Tibial artery (tissue), 4 donors: ENCODE measurements around the gene CSMD2.
A peak's percentile ranks its signal among the peaks of the same experiment; 100 is the strongest.

Experiments used
- DNase-seq, 2 donors: peaks; one replicate each; pipeline ENCODE4 v3.0.0-alpha.2; 2019
- H3K27ac ChIP-seq, 2 donors: fragments of 200-600 bp; sonication (generic) in 1 of 2; 1 replicate in 1 of 2; 2 replicates in 1 of 2; pipeline ENCODE4 v1.5.1; 2018 to 2019; ENCODE audit warnings: mild to moderate bottlenecking in 1 of 2
- H3K27me3 ChIP-seq, 2 donors: fragments of 200-600 bp; sonication (generic) in 1 of 2; one replicate each; pipeline versions ENCODE4 v1.5.1 to v1.6.0; 2016 to 2019
- H3K36me3 ChIP-seq, 3 donors: fragments of 200-600 bp; sonication (generic) in 2 of 3; one replicate each; pipeline ENCODE4 v1.5.1; 2016 to 2019; ENCODE audit warnings: mild to moderate bottlenecking in 2 of 3
- H3K4me1 ChIP-seq, 4 donors: fragments of 200-600 bp; sonication (generic) in 2 of 4; 1 replicate in 3 of 4; 2 replicates in 1 of 4; pipeline ENCODE4 v1.5.1; 2016 to 2019
- H3K4me3 ChIP-seq, 2 donors: fragments of 200-600 bp; sonication (generic) in 1 of 2; 1 replicate in 1 of 2; 2 replicates in 1 of 2; pipeline ENCODE4 v1.5.1; 2018 to 2019; ENCODE audit warnings: mild to moderate bottlenecking in 2 of 2
- H3K9me3 ChIP-seq, 3 donors: fragments of 200-600 bp; sonication (generic) in 1 of 3; one replicate each; pipeline ENCODE4 v1.5.1; 2016 to 2019
- intact Hi-C: fragments of 100-400 bp; cut with DNase I; formaldehyde crosslinking; loops from one replicate; pipeline ENCODE4 v1.15.0; 2023; ENCODE audit warnings: low total_unique reads
- TF ChIP-seq, protein P1 (sequence below), 2 experiments: fragments of 200-600 bp in 1 of 2; fragments of 450-650 bp in 1 of 2; IDR thresholded peaks; one replicate each; pipeline ENCODE4 v1.5.1; 2017 to 2019; ENCODE audit warnings: antibody characterized with exemption in 2 of 2, mild to moderate bottlenecking in 1 of 2, moderate library complexity in 1 of 2

Gene CSMD2

DNA sequence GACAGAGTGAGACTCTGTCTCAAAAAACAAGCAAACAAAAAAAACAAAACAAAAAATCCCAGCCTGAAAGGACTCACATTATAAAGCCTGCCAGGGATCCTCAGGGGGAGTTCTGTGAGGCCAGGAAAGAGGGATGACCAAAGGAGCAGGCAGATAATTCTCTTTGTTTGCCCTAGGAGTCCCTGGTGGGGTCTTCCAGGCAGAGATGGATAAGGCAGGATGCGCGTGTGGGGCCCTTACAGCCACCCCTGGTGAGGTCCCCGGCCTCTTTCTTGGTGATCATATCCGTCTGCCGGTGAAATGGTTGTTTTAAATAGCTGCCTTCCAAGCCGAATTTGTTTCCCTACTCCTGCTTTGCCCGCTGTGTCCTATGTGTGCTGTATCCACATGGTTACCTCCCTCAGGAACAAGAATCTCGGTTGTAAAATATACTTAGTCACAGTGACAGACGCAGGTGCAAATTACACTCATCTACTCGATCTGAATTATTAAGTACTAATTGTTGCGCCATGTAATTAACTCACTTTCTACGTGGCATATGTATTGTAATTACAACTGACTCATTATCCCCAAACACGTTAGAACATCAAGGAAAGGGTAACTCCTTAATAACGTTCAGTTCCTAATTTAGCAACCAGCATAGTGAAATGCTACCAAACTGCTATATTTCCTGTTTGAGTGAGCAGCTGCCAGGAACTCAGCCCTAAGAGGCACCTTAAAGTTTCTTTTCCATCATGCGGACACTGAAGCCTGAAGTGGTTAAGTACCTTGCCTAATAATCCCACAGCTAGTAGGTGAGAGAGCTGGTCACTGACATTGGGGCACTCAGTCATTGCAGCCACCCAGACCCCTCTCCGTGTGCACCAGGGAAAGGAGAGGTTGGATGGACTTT is 586.2 kb downstream of the CSMD2 start:
- TF ChIP-seq, protein P1, sequence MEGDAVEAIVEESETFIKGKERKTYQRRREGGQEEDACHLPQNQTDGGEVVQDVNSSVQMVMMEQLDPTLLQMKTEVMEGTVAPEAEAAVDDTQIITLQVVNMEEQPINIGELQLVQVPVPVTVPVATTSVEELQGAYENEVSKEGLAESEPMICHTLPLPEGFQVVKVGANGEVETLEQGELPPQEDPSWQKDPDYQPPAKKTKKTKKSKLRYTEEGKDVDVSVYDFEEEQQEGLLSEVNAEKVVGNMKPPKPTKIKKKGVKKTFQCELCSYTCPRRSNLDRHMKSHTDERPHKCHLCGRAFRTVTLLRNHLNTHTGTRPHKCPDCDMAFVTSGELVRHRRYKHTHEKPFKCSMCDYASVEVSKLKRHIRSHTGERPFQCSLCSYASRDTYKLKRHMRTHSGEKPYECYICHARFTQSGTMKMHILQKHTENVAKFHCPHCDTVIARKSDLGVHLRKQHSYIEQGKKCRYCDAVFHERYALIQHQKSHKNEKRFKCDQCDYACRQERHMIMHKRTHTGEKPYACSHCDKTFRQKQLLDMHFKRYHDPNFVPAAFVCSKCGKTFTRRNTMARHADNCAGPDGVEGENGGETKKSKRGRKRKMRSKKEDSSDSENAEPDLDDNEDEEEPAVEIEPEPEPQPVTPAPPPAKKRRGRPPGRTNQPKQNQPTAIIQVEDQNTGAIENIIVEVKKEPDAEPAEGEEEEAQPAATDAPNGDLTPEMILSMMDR (IDR thresholded peaks at IDR 0.05), result no peak
- no peaks in the 10 kb centered on the region for H3K9me3 ChIP-seq
- DNase-seq, result no peak
- intact Hi-C loops, result no loop called here
- H3K27me3 ChIP-seq, result no peaks in the 10 kb centered on the region
- no peak overlapping the region for H3K27ac ChIP-seq
- H3K4me3 ChIP-seq, result no peak overlapping the region
- no peaks in the 10 kb centered on the region for H3K36me3 ChIP-seq
- H3K4me1 ChIP-seq, result peaks cover 0 to 41% (median 16%) of the 10 kb centered on the region in 4 donors

DNA sequence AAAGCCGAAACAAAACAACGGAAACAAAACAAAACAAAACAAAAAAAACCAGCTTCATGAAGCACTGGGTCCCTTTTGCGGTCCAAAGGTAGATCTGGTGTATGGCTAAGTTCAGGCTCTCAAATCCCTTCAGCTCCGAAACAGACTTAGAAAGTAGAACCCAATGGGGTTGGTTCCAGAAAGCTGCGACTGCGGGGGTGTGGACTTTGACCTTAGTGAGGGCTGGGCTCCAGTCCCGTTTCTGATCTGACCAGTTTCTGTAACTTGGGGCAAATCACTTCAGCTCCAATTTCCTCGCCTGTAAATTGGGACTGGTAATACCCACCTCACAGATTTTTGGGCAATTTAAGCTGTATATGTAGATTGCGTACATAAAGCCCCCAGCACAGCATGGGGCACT is 587.4 kb downstream of the CSMD2 start:
- Histone ChIP-seq H3K36me3 (no peaks in the 10 kb centered on the region), H3K27ac (no peak overlapping the region), H3K4me3 (no peak overlapping the region), H3K9me3 (no peaks in the 10 kb centered on the region), H3K27me3 (no peaks in the 10 kb centered on the region), H3K4me1 (peaks cover 0 to 41% (median 16%) of the 10 kb centered on the region in 4 donors)
- intact Hi-C loops, result no loop called here
- DNase-seq, result no peak
- TF ChIP-seq, protein P1 (IDR thresholded peaks at IDR 0.05), result no peak

DNA sequence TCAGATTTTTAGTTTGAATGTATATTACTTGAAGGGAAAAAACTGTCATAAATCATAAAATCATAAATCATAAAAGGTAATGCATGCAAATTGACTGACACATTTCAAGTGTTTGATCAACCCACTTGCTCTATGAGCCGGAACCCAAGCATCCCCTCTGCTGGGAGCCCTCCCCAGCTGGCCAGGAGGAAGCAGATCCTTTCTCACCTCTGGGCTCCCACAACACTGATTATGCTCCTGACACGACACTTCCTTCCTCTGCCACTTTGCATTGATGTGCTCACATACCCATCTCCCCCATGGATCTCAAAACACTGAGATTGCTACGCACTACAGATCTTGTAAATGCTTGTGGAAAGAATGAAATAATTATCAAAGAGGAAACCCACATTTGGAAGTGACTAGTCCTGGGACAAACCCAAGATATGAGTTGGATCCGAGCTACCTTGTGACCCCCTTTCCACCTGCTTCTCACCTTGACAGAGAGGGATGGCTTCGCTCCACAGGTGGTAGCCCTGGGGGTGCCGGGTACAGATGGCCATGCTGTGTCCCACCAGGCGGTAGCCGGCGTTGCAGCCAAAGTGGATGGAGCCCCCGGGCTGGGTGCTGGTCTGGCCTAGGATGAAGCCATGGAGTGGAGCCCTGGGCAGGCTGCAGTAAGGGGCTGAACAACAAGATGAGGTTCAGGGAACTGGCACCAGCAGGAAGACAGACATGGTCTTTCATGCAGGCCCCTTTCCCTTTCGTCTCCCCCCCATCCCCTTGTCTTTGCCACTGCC is 588.0 kb downstream of the CSMD2 start:
- intact Hi-C loops, result no loop called here
- Histone ChIP-seq H3K9me3 (no peaks in the 10 kb centered on the region), H3K4me1 (peaks cover 0 to 41% (median 16%) of the 10 kb centered on the region in 4 donors), H3K36me3 (no peaks in the 10 kb centered on the region), H3K4me3 (no peak overlapping the region), H3K27ac (no peak overlapping the region), H3K27me3 (no peaks in the 10 kb centered on the region)
- TF ChIP-seq, protein P1 (IDR thresholded peaks at IDR 0.05), result no peak
- DNase-seq, result no peak

DNA sequence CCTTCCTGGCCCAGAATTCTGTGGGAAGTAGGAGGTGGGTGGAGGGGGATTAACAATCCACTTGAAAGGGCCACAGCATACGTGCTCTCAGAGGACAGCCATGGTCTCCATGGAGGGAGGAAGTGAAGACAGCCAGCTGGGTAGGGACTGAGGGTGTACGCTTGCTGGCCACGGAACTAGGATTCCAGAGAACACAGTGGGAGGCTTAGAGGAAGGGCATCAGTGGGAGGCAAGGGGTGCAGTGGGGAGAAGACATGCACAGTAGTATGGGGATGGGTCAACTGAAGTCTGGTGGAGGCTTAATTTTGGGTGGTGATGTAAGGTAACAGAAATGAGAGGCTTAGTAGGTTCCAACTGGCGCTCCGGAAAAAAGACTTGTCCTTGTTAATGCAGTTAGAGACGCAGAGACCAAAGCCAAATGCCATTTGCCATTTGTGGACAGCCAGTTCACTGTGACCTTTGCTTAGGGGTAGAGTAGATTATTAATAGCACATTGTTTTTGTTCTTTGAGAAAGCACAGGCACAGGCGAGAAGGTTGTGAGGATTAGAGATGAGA is 589.6 kb downstream of the CSMD2 start:
- no peak for DNase-seq
- Histone ChIP-seq H3K4me3 (no peak overlapping the region), H3K4me1 (peaks cover 0 to 41% (median 16%) of the 10 kb centered on the region in 4 donors), H3K27me3 (no peaks in the 10 kb centered on the region), H3K9me3 (no peaks in the 10 kb centered on the region), H3K27ac (peak overlapping the region; percentile 68 to 79), H3K36me3 (no peaks in the 10 kb centered on the region)
- TF ChIP-seq, protein P1 (IDR thresholded peaks at IDR 0.05), result no peak
- intact Hi-C loops, result no loop called here

DNA sequence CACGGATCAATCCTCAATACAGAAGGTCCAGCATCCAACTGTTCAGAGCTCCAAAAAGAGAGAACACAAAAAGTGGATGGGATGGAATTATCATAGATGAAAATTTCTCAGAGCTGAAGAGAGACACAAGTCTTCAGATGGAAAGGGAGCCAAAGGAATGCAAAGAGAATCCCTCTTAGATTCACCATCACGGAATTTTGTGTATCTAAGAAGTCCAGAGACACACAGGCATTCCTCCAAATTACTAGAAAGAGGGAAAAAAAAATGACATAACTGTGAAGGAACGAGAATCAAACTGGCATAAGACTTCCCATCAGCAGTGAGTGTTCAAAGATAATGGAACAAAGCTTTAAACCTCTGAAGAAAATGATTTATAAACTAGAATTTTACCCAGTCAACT is 591.4 kb downstream of the CSMD2 start:
- Histone ChIP-seq H3K27me3 (no peaks in the 10 kb centered on the region), H3K9me3 (no peaks in the 10 kb centered on the region), H3K4me1 (peaks cover 0 to 34% (median 16%) of the 10 kb centered on the region in 4 donors), H3K27ac (peak overlapping the region; percentile 68 to 79), H3K4me3 (no peak overlapping the region), H3K36me3 (no peaks in the 10 kb centered on the region)
- intact Hi-C loops, result no loop called here
- TF ChIP-seq, protein P1 (IDR thresholded peaks at IDR 0.05), result no peak
- no peak for DNase-seq
